ENCODE data around the gene FOSL2.
A peak's percentile ranks its signal among the peaks of the same experiment; 100 is the strongest.

The FOSL2 gene

DNA sequence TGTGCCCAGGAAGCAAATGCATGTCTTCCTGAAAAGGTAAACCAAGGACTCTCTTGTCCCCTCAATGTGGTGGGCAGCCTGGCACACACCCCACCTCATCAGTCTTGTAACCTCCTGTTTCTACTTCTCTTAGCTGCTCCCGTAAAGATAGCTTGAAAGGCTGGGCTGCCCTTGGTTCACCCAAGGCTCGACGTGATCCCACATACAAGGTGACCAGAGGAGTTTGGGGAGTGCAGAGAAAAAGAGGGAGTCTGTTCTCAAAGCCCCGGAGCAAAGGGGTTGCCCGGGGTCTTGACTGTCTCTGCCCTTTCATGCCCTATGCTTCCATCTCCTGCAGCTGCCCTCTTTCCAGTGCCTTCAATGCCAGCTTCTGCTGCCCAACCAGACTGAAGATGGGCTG, 18.3 kb upstream of the FOSL2 start:
- no peak for DNase-seq (ENCODE audit: low read depth in 2 of 2)

DNA sequence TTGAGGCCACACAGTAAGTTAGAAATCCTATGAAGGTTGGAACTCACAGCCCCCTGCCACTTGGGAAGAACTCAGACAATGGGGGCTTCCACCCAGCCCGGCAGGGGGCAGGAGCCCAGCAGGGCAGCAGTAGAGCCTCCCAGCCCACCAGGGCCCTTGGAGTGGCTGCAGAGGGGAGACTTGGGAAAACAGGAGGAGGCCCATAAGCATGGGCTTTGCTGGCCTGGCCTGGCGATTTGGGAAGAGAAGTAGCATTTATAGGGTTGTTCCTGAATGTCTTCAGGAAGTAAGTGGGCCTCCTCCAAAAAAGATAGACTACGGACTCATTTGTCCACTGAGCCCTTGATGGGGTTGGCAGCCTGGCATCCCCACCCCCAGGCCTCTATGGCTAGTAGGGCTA, 17.4 kb upstream of the FOSL2 start:
- DNase-seq (ENCODE audit: low read depth in 2 of 2): no peak

DNA sequence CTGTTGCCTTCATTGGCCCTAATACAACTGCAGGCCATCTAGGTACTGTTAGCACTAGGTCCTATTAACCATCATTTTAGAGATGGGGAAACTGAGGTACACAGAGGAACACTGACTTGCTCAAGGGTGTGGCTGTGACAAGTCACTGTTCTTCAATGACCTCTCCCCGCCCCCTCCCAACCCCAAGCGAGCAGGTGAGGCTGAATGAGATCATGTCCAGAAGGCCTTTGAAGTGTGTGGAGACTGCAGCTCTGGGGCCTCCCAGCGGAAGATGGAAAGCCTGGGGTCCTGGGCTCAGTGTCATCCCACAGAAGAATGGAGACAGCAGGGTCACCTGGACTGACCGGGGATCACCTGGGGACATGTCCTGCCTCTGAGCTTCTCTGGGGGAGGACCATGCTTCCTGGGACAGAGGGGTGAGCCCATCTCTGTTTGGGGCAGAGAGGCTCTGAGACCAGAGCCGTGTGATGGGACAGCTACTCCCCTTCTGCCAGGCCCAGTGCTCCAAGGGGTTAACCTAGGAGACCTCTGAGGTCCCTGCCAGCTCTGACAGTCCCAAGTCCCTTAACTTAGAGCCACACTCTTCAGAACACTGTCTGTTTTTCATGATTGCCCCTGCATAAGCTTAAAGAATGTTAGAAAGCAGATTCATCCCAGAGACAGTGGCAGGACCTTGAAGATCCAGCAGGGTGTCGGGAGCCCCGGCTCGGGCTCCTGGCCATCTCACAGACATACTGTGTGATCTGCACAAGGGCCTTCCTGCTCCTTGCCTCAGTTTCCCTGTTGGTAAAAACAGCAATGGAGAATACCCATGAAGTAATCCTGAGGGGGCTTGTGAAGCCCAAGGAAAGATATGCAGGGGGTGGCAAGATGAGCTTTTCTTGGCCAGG, 16.7 kb upstream of the FOSL2 start:
- DNase-seq (ENCODE audit: low read depth in 2 of 2): no peak

DNA sequence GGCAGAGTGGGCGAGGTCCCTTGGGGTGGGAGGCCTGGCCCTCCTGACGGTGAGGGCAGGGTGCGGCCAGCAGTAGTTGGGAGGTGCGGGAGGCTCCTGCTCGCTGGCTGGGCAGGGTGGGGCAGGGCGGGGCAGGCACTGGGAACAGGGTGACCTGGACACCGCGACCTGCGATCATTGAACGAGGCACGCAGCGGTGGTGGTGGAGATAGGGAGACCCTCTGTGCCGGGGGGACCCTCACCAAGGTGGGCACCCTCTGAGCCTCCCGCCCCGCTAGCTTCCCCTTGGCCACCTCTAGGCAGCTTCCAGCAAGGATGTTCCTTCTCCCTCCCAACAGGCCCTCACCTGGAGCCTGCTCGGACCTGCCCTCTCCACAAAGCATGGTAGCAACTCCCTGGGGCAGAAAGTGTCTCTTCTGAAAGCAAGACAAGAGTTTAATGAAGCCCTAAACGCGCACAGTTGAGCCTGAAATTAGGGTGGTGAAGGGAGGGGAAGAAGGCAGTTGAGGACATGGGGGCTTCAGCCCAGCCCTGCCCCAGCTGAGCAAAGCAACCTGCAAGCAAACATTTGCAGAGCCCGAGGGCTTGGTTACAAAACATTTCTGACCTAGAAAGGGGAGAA, 15.4 kb upstream of the FOSL2 start:
- DNase-seq (ENCODE audit: low read depth in 2 of 2): no peak

DNA sequence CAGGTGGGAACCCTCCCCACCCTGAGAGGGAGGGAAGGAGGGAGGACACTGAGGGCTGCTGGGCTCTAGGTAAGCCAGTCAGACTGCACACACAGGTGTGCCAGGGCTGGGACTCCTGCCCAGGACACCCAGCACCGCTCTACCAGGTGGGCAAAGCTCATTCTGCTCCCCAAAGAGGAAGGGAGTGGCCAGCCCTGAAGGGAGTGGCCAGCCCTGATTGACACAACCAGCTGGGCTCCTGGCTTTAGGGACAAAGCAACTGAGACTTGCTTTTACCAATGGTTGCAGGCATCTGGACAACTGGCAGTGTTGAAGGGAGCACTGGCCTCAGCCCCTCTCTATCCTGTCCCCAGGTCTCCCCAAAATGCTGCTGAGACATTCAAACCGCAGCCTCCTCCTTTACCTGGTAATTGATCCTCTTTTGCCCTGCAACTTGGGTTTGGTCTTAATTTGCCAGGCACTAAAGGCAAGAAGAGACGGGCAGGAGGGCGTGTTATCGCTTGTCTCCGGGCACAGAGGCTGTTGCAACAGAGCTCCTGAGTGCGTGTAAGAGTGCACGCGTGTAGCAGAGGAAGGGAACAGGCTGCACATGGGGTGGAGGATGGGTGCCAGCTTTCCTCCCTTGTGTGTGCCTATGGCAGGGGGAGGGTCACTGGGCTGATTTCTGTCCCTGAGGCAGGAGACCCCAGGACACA, 14.5 kb upstream of the FOSL2 start:
- DNase-seq (ENCODE audit: low read depth in 2 of 2): no peak

DNA sequence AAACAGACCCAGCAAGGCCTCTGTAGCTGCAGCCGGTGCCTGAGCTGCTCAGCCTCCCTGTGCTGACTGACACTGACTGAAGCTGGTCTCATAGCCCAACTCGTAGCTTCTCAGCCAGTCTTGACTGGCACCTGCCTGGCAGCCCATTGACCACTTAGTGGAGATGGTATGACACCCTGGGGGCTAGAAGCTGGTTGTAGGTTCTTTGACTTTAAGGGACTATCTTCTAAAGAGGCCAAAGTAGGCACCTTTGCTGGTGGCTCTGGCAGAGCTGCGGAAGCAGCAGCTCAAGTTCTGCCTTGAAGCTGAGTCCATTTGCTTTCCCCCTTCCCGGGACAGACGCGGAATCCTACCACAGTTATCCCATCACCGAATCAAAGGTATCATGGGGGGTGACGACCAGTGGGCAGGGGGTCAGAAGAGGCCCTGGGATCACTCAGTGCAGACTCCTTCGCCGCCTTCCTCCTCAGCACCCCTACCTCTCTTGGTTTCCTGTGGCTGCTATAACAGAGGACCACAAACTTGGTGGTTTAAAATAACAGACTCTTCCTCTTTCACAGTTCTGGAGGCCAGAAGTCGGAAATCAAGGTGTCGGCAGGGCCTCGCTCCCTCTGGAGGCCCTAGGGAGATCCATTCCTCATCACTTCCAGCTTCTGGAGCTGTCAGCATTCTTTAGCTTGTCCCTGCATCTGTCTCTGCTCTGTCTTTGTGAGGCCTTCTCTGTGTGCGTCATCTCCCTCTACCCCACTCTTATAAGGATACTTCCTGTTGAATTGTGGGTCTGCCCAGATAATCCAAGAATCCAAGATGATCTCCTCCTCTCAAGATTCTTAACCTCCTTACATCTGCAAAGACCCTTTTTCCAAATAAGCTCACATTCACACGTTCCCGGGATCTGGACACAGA, 13.7 kb upstream of the FOSL2 start:
- no peak for DNase-seq (ENCODE audit: low read depth in 2 of 2)

DNA sequence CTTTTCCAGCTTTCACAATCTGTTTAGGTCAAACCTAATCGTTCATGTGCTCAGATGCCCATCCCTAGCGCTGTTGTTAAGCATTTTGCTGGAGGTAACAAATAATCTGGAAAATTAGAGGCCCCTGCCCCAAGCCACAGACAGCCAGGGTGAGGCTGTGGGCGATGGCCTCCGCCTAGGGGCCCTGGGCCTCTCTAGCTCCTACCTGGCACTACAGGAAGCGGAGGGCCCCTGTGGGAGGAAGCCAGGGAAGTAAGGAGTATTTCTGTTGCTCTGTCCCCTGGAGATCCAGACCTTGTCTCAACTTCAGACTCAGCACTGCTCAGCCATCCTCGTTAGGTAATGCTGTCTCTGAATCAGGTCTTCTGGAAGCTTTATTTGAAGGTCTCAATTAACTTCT, 12.4 kb upstream of the FOSL2 start:
- DNase-seq (ENCODE audit: low read depth in 2 of 2): no peak

DNA sequence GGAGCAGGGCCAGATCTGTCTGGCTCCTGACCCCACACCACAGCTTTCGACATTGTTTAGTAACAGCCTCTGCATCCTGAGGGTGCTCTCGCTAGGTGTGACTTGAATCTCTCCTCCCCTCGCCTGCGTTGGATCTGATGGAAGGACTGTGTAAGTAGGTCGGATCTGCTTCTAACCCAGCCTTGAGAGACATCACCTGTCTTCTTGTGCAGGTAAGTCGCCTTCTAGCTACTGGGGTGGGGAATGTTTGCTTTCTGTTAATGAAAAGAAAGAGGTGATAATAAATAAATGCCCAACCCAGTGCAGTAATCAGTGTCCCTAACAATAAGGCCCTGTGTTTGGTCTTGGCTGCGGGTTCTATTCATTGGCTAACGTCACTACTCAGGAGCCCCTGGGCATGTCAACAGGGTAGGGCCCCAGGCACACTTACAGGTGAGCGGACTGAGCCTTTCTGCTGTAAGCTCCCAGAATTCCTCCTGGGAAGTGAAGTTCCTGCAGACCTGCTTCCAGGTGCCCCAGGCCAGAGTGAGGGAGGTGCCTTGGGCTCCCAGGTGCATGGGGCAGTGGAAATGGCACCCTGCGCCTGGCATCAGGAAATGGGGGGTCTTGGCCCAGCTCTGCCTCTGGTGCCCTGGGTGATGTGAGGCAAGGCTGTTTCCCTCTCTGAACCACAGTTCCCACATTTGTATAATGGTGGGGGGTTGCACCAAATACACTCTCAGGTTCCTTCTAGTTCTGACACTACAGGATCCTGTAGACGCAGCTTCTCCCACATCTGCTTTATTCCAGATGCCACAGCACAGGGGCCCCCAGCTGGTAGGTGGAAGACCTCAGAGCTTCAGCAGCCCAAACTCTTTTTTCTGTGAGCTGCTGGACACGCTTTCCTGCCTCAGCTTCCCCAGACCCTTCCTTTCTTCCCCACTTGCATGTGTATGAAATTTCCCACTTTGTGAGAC, 11.2 kb upstream of the FOSL2 start:
- DNase-seq (ENCODE audit: low read depth in 2 of 2): no peak

DNA sequence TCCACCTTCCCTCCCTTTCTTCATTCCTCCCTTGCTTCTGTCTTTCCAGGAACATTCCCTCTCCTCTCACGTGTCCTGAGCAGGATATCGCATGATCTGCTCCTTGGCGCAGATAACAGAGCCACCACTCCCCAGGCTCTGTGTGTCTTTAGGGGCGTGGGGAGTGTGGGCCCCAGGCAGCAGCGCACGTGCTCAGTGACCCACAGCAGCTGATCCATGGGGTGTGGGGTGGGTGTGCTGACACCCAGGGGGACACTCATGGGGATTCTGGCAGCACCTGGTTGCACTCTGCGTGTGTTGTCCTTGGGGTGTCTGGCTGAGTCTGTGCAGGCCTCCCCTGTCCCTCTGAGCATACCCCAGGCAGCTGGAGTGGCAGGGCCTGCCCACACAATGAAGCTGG, 9.9 kb upstream of the FOSL2 start:
- no peak for DNase-seq (ENCODE audit: low read depth in 2 of 2)

DNA sequence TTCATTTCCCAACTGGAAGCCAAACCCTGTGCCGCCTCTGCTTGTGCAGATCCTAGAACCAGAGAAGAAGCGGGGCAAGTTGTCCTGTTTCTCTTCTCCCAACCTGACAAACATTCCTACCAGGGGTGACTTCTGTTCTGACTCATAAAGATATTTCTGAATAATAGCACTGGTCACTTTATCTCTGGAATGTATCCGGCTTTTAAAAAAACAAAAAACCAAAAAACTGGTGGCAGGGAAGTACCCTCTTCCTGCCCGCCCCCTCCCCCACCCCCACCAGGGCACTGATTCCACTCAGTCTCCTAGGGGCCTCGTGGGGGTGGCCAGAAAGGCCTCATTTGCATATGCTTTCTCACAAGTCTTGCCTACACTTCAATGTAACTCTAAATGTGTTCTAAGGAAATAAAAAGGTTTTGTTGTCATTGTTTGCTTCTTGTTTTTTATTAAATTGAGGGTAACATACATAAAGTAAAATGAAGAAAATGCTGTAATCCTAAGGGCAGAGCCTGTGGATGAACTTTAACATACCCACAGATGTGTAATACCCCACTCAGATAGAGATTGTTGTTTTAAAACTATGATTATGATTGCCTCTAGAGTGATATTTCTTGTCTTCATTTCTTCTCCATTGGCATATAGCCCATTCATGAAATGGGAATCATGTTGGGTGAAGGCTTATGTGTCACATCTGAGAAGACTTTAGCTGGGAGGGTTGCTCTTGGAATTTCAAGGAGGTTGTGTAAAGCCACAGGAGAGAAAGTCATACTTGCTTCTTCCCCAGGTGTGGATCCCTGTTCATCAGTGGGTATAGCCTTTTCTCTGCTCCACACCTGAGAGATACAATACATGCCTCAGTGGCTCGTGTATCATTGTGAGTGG, 5.3 kb upstream of the FOSL2 start:
- DNase-seq (ENCODE audit: low read depth in 2 of 2): no peak

DNA sequence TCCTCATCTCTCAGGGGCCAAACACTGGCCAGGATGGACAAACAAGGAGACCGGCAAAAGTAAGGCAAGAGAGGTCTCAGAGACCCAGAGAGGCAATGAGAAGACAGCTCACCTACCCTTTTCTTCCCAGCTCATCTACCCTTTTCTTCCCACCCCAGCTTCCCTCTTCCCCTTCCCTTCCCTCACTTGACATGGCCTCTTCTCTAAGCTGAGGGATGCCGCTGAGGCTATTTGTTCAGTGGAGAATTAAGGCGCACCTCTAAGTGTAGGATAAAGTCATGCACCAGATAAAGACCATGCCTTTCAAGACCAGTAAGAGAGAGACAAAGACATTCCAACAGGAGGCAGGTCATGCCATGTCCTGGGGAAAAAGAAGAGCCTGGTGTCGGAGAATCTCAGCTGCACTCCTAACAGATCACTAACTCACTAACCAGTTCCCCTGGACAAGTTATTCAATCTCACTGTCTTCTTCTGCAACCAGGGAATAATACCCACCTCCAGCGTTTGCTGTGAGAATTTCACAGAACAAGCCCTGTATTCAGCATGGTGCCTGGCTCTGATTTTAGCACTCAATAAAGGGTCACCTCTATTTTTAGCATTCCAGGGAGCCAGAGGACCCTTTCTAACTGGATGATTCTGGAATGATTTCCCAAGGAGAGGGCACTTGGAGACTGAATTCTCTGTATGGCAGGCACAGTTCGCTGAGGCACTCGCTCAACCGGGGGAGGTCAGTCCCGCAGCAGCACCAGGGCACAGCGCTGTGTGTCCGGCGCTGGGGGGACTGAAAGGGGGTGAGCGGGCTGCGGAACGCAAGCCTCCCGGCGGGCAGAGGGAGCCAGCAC, 3.0 kb upstream of the FOSL2 start:
- no peak for DNase-seq (ENCODE audit: low read depth in 2 of 2)

DNA sequence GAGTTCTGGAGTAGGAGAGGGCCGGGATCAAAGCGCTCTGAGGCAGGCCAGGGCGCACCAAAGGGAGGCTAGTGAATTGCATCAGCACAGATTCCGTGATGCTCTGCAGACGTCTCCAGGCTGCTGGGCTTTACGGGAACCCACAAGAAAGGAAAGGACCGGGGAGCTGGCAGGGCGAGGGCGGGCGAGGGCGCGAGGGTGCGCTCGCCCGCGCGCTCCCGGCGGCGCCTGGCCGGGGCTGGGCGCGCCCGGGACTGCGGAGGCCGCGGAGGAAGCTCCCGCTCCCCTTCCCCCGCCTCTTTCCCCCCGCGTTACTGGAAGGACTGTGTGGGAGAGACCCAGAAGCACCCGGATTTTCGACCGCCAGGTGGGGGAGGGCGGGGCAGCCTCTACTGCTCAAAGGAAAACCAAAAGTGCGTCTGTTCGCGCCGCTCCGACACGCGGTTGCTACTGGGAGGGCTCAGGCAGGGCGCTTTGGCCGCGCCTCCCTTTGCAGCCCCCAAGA, 2.4 kb upstream of the FOSL2 start:
- peak; percentile 60 to 79 for DNase-seq (ENCODE audit: low read depth in 2 of 2)

DNA sequence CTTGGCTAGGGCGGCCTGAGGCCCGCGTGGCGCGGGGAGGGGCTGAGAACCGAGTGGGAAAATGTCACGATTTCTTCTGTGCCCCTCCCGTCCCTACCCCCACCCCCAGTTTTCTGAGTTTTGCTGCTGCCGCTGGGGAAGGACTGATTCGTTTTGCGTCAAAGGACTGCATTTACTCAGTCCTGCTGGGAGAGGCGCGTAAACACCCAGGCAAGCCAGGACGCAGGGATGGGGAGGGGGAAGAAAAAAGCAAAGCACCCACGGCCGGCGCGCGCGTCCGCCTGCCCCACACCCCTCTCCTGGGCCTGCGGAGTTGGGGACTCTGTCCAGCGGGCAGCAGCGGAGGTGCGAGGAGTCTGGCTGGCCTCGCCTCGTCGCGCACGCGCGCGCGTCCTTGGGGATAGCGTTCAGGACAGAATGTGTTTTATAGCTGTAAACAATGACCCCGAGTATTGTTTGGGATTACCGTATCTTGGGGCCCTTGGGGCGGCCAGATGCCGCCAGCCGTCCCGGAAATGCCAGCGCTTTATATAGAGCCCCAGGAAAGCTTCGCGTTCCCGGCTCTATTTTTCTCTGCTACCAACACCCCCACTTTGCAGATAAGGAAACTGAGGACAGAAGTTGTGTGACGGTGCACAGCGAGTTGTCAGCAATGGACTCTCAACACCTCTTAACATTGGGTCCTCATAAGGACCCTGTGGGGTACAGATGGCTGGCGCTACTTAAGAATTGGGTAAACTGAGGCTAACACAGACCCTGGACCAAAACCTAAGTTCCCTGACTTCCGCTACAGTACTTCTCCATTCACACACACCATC, 1.7 kb upstream of the FOSL2 start:
- DNase-seq (ENCODE audit: low read depth in 2 of 2): no peak

DNA sequence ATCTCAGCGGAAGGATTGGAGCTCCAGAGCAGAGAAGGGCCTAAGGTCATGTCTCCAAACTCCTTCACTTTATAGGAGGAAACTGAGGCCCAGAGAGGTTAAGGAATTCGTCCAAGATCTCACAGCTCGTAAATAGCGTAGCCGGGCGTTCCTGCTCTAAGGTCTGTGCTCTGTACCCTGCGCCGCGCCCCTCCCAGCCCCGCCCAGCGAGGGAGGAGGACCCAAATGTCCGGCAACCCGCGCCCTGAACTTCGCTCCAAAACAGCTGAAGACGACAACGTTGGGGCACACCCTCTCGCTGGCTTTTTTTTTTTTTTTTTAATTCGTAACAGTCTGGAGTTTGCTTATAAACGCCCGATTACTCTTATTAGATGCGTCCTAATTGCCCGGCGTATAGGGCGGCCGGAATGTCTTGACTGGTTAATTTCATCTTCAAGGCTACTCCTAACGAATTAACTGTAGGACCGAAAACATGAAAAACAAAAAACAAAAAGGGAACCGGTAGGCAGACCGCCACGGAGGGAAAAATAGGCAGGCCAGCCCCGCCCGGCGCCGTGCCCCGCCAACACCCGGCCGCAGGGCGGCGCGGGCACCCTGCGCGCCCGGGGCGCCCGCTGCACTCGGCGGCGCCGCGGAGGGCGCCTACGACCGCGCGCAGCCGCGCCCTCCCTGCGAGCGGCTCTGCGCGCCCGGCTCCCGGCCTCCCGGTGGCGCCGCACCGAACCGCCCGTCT, 928 bp upstream of the FOSL2 start:
- DNase-seq (ENCODE audit: low read depth in 2 of 2): peak in 1 of 2 donors; percentile 36

DNA sequence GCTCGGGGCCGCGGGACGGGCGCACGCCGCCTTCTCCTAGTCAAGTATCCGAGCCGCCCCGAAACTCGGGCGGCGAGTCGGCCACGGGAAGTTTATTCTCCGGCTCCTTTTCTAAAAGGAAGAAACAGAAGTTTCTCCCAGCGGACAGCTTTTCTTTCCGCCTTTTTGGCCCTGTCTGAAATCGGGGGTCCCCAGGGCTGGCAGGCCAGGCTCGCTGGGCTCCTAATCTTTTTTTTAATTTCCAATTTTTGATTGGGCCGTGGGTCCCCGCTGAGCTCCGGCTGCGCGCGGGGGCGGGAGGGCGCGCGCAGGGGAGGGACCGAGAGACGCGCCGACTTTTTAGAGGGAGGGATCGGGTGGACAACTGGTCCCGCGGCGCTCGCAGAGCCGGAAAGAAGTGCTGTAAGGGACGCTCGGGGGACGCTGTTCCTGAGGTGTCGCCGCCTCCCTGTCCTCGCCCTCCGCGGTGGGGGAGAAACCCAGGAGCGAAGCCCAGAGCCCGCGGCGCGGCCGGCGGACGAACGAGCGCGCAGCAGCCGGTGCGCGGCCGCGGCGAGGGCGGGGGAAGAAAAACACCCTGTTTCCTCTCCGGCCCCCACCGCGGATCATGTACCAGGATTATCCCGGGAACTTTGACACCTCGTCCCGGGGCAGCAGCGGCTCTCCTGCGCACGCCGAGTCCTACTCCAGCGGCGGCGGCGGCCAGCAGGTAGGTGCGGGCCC, 617 bp downstream of the FOSL2 start:
- no peak for DNase-seq (ENCODE audit: low read depth in 2 of 2)

DNA sequence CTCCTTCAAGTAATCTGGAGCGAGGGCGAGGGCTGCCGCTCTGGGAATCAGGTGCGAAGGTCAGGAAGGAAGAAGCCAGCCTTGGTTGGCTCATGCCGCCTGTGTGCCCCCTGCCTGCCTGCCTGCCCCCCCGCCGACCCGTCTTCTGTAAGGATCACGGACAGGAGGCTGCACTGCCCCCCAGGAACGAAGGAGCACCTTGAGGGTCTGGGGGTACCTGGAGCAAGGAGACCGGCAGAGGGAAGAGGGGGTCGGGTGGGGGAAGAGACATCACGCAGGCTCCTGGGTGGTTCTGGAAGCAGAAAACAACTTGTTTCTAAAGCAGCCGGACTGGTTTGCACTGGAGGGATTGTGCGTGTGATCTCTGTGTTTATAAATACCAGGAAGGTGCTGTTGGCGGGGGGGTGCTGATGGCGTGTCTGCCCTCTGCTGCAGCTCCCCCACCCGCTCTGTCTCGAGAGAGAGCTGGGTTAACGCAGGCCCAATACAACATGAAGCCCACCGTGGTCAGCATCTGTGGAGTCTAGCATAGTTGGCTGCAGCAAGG, 1.7 kb downstream of the FOSL2 start:
- DNase-seq (ENCODE audit: low read depth in 2 of 2): no peak
